ENCODE data around the gene TNFRSF4. TPM values are rescaled to one million over a fixed set of nuclear protein-coding genes. Genes with fewer than 3 reads are reported as not detected.
"Not testable (repeated sequence)": the region's sequence is repeated elsewhere in the genome, so short reads cannot be mapped to it uniquely, and the experiment has no call there.

TNFRSF4 gene
- total RNA-seq, 4 donors from 2014 or later = 2.4 to 10.7 (median 5.9) TPM

- ATAC-seq (ENCODE audit: low FRiP score) (no peak), DNase-seq (ENCODE audit: low spot score) (no peak)
- TF ChIP-seq CTCF (IDR thresholded peaks at IDR 0.05) = no peak
Measured at GRCh38 chr1:1179983-1180861, 33.7 kb downstream of the TNFRSF4 start.

GRCh38 chr1:1179346-1179982 lies 34.5 kb downstream of the TNFRSF4 start:
- TF ChIP-seq CTCF (IDR thresholded peaks at IDR 0.05) = no peak
- DNase-seq (ENCODE audit: low spot score) = no peak
- no peak for ATAC-seq (ENCODE audit: low FRiP score)

- no peak for DNase-seq (ENCODE audit: low spot score)
- no peak for TF ChIP-seq CTCF (IDR thresholded peaks at IDR 0.05)
- ATAC-seq (ENCODE audit: low FRiP score) = no peak
Measured at GRCh38 chr1:1178794-1179331, 35.1 kb downstream of the TNFRSF4 start.

DNA sequence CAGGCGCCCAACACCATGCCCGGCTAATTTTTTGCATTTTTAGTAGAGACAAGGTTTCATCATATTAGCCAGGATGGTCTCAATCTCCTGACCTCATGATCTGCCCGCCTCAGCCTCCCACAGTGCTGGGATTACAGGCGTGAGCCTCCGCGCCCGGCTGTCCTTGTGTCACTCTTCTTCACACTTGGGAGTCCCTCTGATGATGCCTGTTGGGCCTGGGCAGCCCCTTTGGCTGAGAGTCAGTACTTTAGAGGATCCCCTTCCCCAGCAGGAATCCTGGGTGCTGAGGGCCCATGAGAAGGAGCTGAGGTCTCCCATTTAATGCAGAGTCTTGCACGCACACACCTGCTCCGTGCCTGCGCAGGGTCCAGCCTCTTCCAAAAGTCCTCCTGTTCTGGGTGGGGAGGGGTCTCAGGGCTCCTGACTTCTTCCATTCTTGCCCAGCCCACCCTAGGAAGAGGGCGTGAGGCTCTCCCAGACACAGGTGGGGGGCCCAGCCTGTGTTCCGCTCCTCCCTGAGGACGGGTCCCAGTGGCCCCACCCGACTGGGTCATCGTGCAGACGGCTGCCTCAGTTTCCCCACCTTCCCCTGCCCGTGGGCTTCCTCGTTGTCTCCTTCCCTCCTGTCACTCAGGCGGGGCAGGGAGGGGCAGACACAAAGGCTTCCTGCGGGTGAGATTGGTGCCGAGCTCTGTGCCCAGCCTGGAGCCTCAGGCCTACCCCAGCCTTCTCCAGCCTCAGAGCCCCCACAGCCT lies 36.3 kb downstream of the TNFRSF4 start:
- ATAC-seq (ENCODE audit: low FRiP score) (no peak), DNase-seq (ENCODE audit: low spot score) (no peak)
- no peak for TF ChIP-seq CTCF (IDR thresholded peaks at IDR 0.05)

DNA sequence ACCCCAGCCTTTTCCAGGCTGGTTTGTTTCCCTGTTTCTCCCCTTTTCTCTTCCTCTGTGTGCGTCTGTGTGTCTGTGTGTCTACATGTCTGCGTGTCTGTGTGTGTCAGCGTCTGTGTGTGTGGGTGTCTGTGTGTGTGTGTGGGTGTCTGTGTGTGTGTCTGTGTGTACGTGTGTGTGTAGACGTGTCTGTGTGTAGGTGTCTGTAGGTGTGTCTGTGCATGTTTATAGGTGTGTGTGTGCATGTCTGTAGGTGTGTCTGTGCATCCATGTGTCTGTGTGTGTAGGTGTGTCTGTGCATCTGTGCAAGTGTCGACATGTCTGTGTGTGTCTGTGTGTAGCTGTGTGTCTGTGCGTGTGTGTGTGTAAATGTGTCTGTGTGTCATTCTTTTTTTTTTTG lies 37.0 kb downstream of the TNFRSF4 start:
- TF ChIP-seq CTCF (IDR thresholded peaks at IDR 0.05) = no peak
- ATAC-seq (ENCODE audit: low FRiP score) = no peak

GRCh38 chr1:1176063-1176761 lies 37.7 kb downstream of the TNFRSF4 start:
- DNase-seq (ENCODE audit: low spot score); ATAC-seq (ENCODE audit: low FRiP score): not testable (repeated sequence)

More for the DNA sequence above, 37.0 kb downstream of the TNFRSF4 start:
- no peak for DNase-seq (ENCODE audit: low spot score)

Measured in omental fat pad (tissue), 4 donors.